ENCODE data around the gene NEDD4L.

NEDD4L gene

DNA sequence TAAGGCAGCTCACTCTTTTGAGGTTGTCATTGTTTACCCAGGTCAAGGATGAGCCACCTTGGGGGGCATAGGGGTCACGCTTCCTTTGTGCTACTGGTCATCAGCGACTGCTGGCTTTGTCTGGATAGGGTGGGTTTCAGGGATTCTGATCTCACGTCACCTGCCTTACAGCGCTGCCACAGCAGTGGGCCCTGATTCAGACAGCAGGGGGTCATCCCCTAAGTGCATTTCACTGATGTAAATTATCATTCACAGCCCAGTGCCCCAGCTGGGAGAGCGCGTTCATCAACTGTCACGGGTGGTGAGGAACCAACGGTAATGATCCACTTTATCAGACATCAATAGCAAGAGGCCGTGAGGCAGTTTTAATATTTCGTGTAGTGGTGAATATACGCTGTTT, 291.2 kb downstream of the NEDD4L start:
- ATAC-seq: no peak
- no peak for TF ChIP-seq ESRRG (CRISPR knock-in tag; IDR thresholded peaks at IDR 0.05)
- no peak for TF ChIP-seq PPARA (CRISPR knock-in tag; IDR thresholded peaks at IDR 0.05; ENCODE audit: borderline replicate concordance)
- TF ChIP-seq SNAI2 (CRISPR knock-in tag; IDR thresholded peaks at IDR 0.05): no peak
- TF ChIP-seq ZNF8 (CRISPR knock-in tag; IDR thresholded peaks at IDR 0.05): no peak
- TF ChIP-seq RARB (CRISPR knock-in tag; IDR thresholded peaks at IDR 0.05): no peak
- no peak for TF ChIP-seq ZC3H10 (CRISPR knock-in tag; IDR thresholded peaks at IDR 0.05)
- TF ChIP-seq, protein P1, sequence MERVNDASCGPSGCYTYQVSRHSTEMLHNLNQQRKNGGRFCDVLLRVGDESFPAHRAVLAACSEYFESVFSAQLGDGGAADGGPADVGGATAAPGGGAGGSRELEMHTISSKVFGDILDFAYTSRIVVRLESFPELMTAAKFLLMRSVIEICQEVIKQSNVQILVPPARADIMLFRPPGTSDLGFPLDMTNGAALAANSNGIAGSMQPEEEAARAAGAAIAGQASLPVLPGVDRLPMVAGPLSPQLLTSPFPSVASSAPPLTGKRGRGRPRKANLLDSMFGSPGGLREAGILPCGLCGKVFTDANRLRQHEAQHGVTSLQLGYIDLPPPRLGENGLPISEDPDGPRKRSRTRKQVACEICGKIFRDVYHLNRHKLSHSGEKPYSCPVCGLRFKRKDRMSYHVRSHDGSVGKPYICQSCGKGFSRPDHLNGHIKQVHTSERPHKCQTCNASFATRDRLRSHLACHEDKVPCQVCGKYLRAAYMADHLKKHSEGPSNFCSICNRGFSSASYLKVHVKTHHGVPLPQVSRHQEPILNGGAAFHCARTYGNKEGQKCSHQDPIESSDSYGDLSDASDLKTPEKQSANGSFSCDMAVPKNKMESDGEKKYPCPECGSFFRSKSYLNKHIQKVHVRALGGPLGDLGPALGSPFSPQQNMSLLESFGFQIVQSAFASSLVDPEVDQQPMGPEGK (CRISPR knock-in tag; IDR thresholded peaks at IDR 0.05; ENCODE audit: borderline replicate concordance): no peak
- TF ChIP-seq GLIS3 (CRISPR knock-in tag; IDR thresholded peaks at IDR 0.05): no peak
- no peak for TF ChIP-seq ZFP3 (CRISPR knock-in tag; IDR thresholded peaks at IDR 0.05)
- no peak for TF ChIP-seq TOX (CRISPR knock-in tag; IDR thresholded peaks at IDR 0.05; ENCODE audit: borderline replicate concordance)
- no peak for TF ChIP-seq BACH2 (CRISPR knock-in tag; IDR thresholded peaks at IDR 0.05; ENCODE audit: borderline replicate concordance)
- TF ChIP-seq, protein P2, sequence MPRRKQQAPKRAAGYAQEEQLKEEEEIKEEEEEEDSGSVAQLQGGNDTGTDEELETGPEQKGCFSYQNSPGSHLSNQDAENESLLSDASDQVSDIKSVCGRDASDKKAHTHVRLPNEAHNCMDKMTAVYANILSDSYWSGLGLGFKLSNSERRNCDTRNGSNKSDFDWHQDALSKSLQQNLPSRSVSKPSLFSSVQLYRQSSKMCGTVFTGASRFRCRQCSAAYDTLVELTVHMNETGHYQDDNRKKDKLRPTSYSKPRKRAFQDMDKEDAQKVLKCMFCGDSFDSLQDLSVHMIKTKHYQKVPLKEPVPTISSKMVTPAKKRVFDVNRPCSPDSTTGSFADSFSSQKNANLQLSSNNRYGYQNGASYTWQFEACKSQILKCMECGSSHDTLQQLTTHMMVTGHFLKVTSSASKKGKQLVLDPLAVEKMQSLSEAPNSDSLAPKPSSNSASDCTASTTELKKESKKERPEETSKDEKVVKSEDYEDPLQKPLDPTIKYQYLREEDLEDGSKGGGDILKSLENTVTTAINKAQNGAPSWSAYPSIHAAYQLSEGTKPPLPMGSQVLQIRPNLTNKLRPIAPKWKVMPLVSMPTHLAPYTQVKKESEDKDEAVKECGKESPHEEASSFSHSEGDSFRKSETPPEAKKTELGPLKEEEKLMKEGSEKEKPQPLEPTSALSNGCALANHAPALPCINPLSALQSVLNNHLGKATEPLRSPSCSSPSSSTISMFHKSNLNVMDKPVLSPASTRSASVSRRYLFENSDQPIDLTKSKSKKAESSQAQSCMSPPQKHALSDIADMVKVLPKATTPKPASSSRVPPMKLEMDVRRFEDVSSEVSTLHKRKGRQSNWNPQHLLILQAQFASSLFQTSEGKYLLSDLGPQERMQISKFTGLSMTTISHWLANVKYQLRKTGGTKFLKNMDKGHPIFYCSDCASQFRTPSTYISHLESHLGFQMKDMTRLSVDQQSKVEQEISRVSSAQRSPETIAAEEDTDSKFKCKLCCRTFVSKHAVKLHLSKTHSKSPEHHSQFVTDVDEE (CRISPR knock-in tag; IDR thresholded peaks at IDR 0.05): no peak
- no peak for TF ChIP-seq ZFP30 (CRISPR knock-in tag; IDR thresholded peaks at IDR 0.05)
- TF ChIP-seq, protein P3, sequence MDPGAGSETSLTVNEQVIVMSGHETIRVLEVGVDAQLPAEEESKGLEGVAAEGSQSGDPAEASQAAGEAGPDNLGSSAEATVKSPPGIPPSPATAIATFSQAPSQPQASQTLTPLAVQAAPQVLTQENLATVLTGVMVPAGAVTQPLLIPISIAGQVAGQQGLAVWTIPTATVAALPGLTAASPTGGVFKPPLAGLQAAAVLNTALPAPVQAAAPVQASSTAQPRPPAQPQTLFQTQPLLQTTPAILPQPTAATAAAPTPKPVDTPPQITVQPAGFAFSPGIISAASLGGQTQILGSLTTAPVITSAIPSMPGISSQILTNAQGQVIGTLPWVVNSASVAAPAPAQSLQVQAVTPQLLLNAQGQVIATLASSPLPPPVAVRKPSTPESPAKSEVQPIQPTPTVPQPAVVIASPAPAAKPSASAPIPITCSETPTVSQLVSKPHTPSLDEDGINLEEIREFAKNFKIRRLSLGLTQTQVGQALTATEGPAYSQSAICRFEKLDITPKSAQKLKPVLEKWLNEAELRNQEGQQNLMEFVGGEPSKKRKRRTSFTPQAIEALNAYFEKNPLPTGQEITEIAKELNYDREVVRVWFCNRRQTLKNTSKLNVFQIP (CRISPR knock-in tag; IDR thresholded peaks at IDR 0.05; ENCODE audit: borderline replicate concordance, low read depth): no peak
- TF ChIP-seq CSDC2 (CRISPR knock-in tag; IDR thresholded peaks at IDR 0.05): no peak

DNA sequence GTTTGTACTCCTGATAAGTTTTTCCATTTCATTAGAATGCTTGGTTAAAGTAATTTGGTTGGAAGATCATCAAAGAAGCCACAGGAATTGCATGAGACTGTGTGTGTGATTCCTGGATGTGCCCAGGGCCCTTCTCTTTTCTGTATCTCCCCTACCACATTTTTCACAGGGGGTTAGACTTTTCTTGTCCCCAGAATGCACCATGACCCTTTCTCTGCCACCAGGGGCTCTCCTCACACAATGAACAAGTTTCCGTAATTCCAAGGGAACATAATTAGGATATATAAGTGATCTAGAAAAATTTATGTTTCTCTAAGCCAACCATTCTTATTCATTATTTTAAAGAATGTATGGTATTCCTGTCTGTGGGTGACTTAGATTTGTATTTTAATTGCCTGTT, 291.8 kb downstream of the NEDD4L start:
- ATAC-seq: peak; percentile 47; the same call in 1 of the 3 replicates
- TF ChIP-seq SNAI2 (CRISPR knock-in tag; IDR thresholded peaks at IDR 0.05): no peak
- TF ChIP-seq ESRRG (CRISPR knock-in tag; IDR thresholded peaks at IDR 0.05): no peak
- no peak for TF ChIP-seq ZFP3 (CRISPR knock-in tag; IDR thresholded peaks at IDR 0.05)
- no peak for TF ChIP-seq OSR1 (CRISPR knock-in tag; IDR thresholded peaks at IDR 0.05)
- TF ChIP-seq, protein P3 (CRISPR knock-in tag; IDR thresholded peaks at IDR 0.05; ENCODE audit: borderline replicate concordance, low read depth): no peak
- no peak for TF ChIP-seq PPARA (CRISPR knock-in tag; IDR thresholded peaks at IDR 0.05; ENCODE audit: borderline replicate concordance)
- TF ChIP-seq ISL1 (CRISPR knock-in tag; IDR thresholded peaks at IDR 0.05): no peak
- TF ChIP-seq TOX (CRISPR knock-in tag; IDR thresholded peaks at IDR 0.05; ENCODE audit: borderline replicate concordance): no peak
- TF ChIP-seq ZFP30 (CRISPR knock-in tag; IDR thresholded peaks at IDR 0.05): no peak
- no peak for TF ChIP-seq GLIS3 (CRISPR knock-in tag; IDR thresholded peaks at IDR 0.05)
- no peak for TF ChIP-seq RARB (CRISPR knock-in tag; IDR thresholded peaks at IDR 0.05)
- TF ChIP-seq, protein P2 (CRISPR knock-in tag; IDR thresholded peaks at IDR 0.05): no peak
- TF ChIP-seq ZNF70 (CRISPR knock-in tag; IDR thresholded peaks at IDR 0.05): no peak
- no peak for TF ChIP-seq BACH2 (CRISPR knock-in tag; IDR thresholded peaks at IDR 0.05; ENCODE audit: borderline replicate concordance)

DNA sequence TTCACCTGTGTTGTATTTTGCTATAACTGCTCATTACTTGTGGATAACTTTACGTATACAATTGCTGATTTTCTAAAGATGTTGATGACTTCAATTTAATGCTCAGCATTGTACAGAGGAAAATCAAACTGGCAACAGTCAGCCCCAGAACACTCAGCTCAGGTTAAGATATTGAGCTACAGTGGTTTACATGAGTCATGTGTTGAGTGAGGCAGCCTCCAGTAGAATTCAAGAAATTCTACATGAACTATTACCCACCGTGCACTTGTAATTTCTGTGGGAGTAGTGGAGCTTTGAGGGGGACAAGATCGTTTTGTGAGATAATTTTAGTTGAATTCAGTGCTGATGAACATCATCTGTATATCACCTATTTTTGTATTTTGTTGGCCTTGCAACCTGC, 292.6 kb downstream of the NEDD4L start:
- TF ChIP-seq, protein P3 (CRISPR knock-in tag; IDR thresholded peaks at IDR 0.05; ENCODE audit: borderline replicate concordance, low read depth): no peak
- TF ChIP-seq ZC3H10 (CRISPR knock-in tag; IDR thresholded peaks at IDR 0.05): no peak
- TF ChIP-seq SNAI2 (CRISPR knock-in tag; IDR thresholded peaks at IDR 0.05): no peak
- TF ChIP-seq PPARA (CRISPR knock-in tag; IDR thresholded peaks at IDR 0.05; ENCODE audit: borderline replicate concordance): no peak
- TF ChIP-seq, protein P2 (CRISPR knock-in tag; IDR thresholded peaks at IDR 0.05): no peak
- no peak for TF ChIP-seq ARNTL (CRISPR knock-in tag; IDR thresholded peaks at IDR 0.05; ENCODE audit: borderline replicate concordance, low read depth)
- no peak for TF ChIP-seq ESRRG (CRISPR knock-in tag; IDR thresholded peaks at IDR 0.05)
- TF ChIP-seq RARB (CRISPR knock-in tag; IDR thresholded peaks at IDR 0.05): no peak
- no peak for TF ChIP-seq BACH2 (CRISPR knock-in tag; IDR thresholded peaks at IDR 0.05; ENCODE audit: borderline replicate concordance)
- no peak for TF ChIP-seq ZNF565 (CRISPR knock-in tag; conservative IDR thresholded peaks at IDR 0.05; ENCODE audit: low read depth)
- ATAC-seq: no peak
